SU-DHL-6 (cell line): ENCODE data around the gene MEF2C.

Experiments
- H2AFZ ChIP-seq: fragments of 200-600 bp; sonication (generic); 2 replicates; pipeline ENCODE4 v1.6.1; 2014; ENCODE audit warnings: low read depth, mild to moderate bottlenecking, moderate library complexity, mixed read lengths, antibody characterized with exemption, low read length; ENCODE audit not compliant: severe bottlenecking
- H3F3A ChIP-seq: fragments of 200-600 bp; shearing (Covaris generic); 2 replicates; pipeline ENCODE4 v1.6.0; 2016; ENCODE audit warnings: antibody characterized with exemption, mild to moderate bottlenecking; ENCODE audit not compliant: insufficient read depth
- H3K27ac ChIP-seq: fragments of 200-600 bp; sonication (generic); 2 replicates; pipeline ENCODE4 v1.5.1; 2016; ENCODE audit warnings: low read depth, mild to moderate bottlenecking, low read length, moderate library complexity, mixed read lengths
- H3K27me3 ChIP-seq: fragments of 200-600 bp; sonication (generic), shearing (Covaris generic); 2 replicates; pipeline ENCODE4 v1.6.0; 2014; ENCODE audit warnings: mild to moderate bottlenecking, low read length
- H3K36me3 ChIP-seq: fragments of 200-600 bp; sonication (generic); 2 replicates; pipeline ENCODE4 v1.6.1; 2014; ENCODE audit warnings: mild to moderate bottlenecking, low read length, mixed read lengths
- H3K4me2 ChIP-seq: fragments of 300-600, 200-600 bp; shearing (Covaris generic), sonication (generic); 2 replicates; pipeline ENCODE4 v1.6.0; 2014; ENCODE audit warnings: low read length, low read depth, mild to moderate bottlenecking; ENCODE audit not compliant: poor library complexity, severe bottlenecking
- H3K4me3 ChIP-seq: fragments of 200-600 bp; sonication (generic); 2 replicates; pipeline ENCODE4 v1.5.1; 2014; ENCODE audit warnings: antibody characterized with exemption, low read length, mild to moderate bottlenecking, mixed read lengths; ENCODE audit not compliant: insufficient read depth, poor library complexity, severe bottlenecking
- H3K79me2 ChIP-seq: fragments of 200-600 bp; sonication (generic); 2 replicates; pipeline ENCODE4 v1.6.1; 2014; ENCODE audit warnings: mild to moderate bottlenecking, low read length, moderate library complexity; ENCODE audit not compliant: insufficient read depth
- H3K9ac ChIP-seq: fragments of 200-600 bp; sonication (generic); 2 replicates; pipeline ENCODE4 v1.7.0; 2014; ENCODE audit warnings: mild to moderate bottlenecking, low read length
- H3K9me2 ChIP-seq: fragments of 200-600 bp; sonication (generic); replicated peaks from 2 replicates; pipeline ENCODE4 v1.6.1; 2014; ENCODE audit warnings: low read length; ENCODE audit not compliant: insufficient read depth
- H3K9me3 ChIP-seq: fragments of 200-600 bp; sonication (generic); 2 replicates; pipeline ENCODE4 v1.6.1; 2014; ENCODE audit warnings: low read length, mixed read lengths; ENCODE audit not compliant: insufficient read depth
- H4K20me1 ChIP-seq: fragments of 200-600 bp; sonication (generic); 2 replicates; pipeline ENCODE4 v1.6.1; 2014; ENCODE audit warnings: low read depth, mild to moderate bottlenecking, antibody characterized with exemption, low read length, moderate library complexity, mixed read lengths
- EZH2phosphoT487 ChIP-seq: fragments of 200-600 bp; sonication (generic), shearing (Covaris generic); conservative IDR thresholded peaks from 2 replicates; pipeline ENCODE4 v1.6.1; 2018; ENCODE audit warnings: mild to moderate bottlenecking, antibody characterized with exemption, low read length, moderate library complexity, mixed read lengths
- TF ChIP-seq, protein P1 (sequence below): fragments of 200-600 bp; sonication (generic); IDR thresholded peaks from one replicate; pipeline ENCODE4 v1.5.1; 2017; ENCODE audit warnings: antibody characterized with exemption, mild to moderate bottlenecking, low read length, moderate library complexity; ENCODE audit not compliant: insufficient read depth, poor library complexity, severe bottlenecking

The MEF2C gene

DNA sequence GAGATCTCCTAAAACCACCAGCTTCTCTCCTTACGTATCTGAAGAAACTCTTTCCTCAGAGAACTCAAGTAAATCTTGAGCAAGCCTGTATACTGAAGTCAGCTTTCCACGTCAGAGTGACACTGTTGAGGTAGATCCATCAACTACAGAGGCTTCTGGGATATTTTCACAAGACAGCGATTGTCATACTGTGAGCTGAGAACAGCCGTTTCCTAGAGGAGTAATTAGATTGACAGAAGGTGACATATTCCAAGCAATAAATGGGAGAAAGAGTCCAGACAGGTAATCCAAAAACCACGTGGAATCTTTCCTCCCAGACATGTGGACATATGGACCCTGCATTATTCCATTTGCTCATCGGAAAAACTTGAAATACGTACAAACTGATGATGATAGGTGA lies 117.2 kb downstream of the MEF2C start:
- H3K27me3 ChIP-seq, result no peaks in the 10 kb centered on the region
- no peaks in the 10 kb centered on the region for H4K20me1 ChIP-seq
- no peaks in the 10 kb centered on the region for H3K36me3 ChIP-seq
- no peaks in the 10 kb centered on the region for H3F3A ChIP-seq
- TF ChIP-seq EZH2phosphoT487, result no peak
- TF ChIP-seq, protein P1, sequence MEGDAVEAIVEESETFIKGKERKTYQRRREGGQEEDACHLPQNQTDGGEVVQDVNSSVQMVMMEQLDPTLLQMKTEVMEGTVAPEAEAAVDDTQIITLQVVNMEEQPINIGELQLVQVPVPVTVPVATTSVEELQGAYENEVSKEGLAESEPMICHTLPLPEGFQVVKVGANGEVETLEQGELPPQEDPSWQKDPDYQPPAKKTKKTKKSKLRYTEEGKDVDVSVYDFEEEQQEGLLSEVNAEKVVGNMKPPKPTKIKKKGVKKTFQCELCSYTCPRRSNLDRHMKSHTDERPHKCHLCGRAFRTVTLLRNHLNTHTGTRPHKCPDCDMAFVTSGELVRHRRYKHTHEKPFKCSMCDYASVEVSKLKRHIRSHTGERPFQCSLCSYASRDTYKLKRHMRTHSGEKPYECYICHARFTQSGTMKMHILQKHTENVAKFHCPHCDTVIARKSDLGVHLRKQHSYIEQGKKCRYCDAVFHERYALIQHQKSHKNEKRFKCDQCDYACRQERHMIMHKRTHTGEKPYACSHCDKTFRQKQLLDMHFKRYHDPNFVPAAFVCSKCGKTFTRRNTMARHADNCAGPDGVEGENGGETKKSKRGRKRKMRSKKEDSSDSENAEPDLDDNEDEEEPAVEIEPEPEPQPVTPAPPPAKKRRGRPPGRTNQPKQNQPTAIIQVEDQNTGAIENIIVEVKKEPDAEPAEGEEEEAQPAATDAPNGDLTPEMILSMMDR, result no peak
- H3K9me2 ChIP-seq, result no peaks in the 10 kb centered on the region
- H3K9ac ChIP-seq, result no peak overlapping the region
- H2AFZ ChIP-seq, result no peak overlapping the region
- H3K9me3 ChIP-seq, result no peaks in the 10 kb centered on the region
- H3K4me2 ChIP-seq, result no peak overlapping the region
- H3K27ac ChIP-seq, result no peak overlapping the region
- no peak overlapping the region for H3K4me3 ChIP-seq
- no peaks in the 10 kb centered on the region for H3K79me2 ChIP-seq

DNA sequence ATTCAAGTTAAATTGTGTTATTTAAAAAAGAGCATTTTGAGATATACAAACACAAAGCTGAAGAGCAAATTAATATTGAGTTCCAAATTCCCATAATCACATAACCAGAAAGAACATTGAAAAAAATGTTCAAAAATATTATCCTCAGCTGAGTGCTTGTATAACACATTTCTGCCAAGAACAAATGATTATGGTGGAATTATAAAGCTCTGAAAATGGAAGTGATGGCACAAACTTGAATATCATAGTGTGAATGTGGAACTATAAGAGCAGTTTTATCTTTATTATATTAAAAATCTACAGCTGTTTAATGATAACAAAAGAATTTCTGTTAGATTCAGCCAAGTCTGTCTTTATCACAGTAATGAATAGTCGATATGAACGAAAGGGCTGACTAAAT lies 117.8 kb downstream of the MEF2C start:
- Histone ChIP-seq H3K4me3 (no peak overlapping the region), H3K4me2 (no peak overlapping the region), H3K36me3 (no peaks in the 10 kb centered on the region), H2AFZ (no peak overlapping the region), H3K79me2 (no peaks in the 10 kb centered on the region), H3K27ac (no peak overlapping the region), H3K9ac (no peak overlapping the region), H3F3A (no peaks in the 10 kb centered on the region), H3K27me3 (no peaks in the 10 kb centered on the region), H3K9me2 (no peaks in the 10 kb centered on the region), H3K9me3 (no peaks in the 10 kb centered on the region), H4K20me1 (no peaks in the 10 kb centered on the region)
- TF ChIP-seq, protein P1, result no peak

GRCh38 chr5:88761939-88762338 lies 121.0 kb downstream of the MEF2C start:
- Histone ChIP-seq H4K20me1 (no peaks in the 10 kb centered on the region), H3F3A (no peaks in the 10 kb centered on the region), H3K9me2 (no peaks in the 10 kb centered on the region), H3K79me2 (no peaks in the 10 kb centered on the region), H3K9me3 (no peaks in the 10 kb centered on the region), H3K27ac (no peak overlapping the region), H3K9ac (no peak overlapping the region), H3K4me2 (no peak overlapping the region), H2AFZ (no peak overlapping the region), H3K36me3 (no peaks in the 10 kb centered on the region), H3K27me3 (no peaks in the 10 kb centered on the region), H3K4me3 (no peak overlapping the region)
- TF ChIP-seq, protein P1, result no peak
- TF ChIP-seq EZH2phosphoT487, result no peak

GRCh38 chr5:88761269-88761850 lies 121.6 kb downstream of the MEF2C start:
- H3K79me2 ChIP-seq, result no peaks in the 10 kb centered on the region
- H3K27me3 ChIP-seq, result no peaks in the 10 kb centered on the region
- no peaks in the 10 kb centered on the region for H3F3A ChIP-seq
- TF ChIP-seq, protein P1, result no peak
- TF ChIP-seq EZH2phosphoT487, result no peak
- no peak overlapping the region for H3K4me2 ChIP-seq
- no peaks in the 10 kb centered on the region for H3K9me2 ChIP-seq
- H3K9me3 ChIP-seq, result no peaks in the 10 kb centered on the region
- no peaks in the 10 kb centered on the region for H4K20me1 ChIP-seq
- H2AFZ ChIP-seq, result no peak overlapping the region
- no peak overlapping the region for H3K4me3 ChIP-seq
- H3K36me3 ChIP-seq, result no peaks in the 10 kb centered on the region
- H3K27ac ChIP-seq, result no peak overlapping the region
- no peak overlapping the region for H3K9ac ChIP-seq
